GM12865 (cell line): ENCODE results near the gene PNPLA2.

Experiments
- DNase-seq: peaks from one replicate; pipeline ENCODE4 v3.0.0; 2010; ENCODE audit warnings: low read depth
- H3K4me3 ChIP-seq: 2 replicates; pipeline ENCODE4 v1.5.1; 2011; ENCODE audit warnings: mild to moderate bottlenecking, low read depth, low read length, control low read depth
- CTCF ChIP-seq: IDR thresholded peaks from 2 replicates; pipeline ENCODE4 v1.5.1; 2011; ENCODE audit warnings: low read length, control low read depth, low read depth, inconsistent platforms; ENCODE audit not compliant: insufficient read depth; ENCODE audit errors: missing control alignments

Gene PNPLA2

GRCh38 chr11:818396-819128, at the start of gene PNPLA2:
TSS of gene PNPLA2 (plus strand) at chr11:818914. CDS start at chr11:819719, 805 bp downstream.
- TF ChIP-seq CTCF, result no peak
- DNase-seq, result no peak
- peak within 1 kb of the TSS; percentile 65 for H3K4me3 ChIP-seq

GRCh38 chr11:769887-770641, 48.6 kb upstream of the PNPLA2 start:
- DNase-seq, result no peak
- no peak overlapping the region for H3K4me3 ChIP-seq
- no peak for TF ChIP-seq CTCF

- TF ChIP-seq CTCF, result no peak
- no peak for DNase-seq
- no peak overlapping the region for H3K4me3 ChIP-seq
These were observed 47.8 kb upstream of the PNPLA2 start for GRCh38 chr11:770642-771616.

- TF ChIP-seq CTCF, result no peak
- no peak for DNase-seq
- no peak overlapping the region for H3K4me3 ChIP-seq
These were observed 47.0 kb upstream of the PNPLA2 start for GRCh38 chr11:771617-772204.

GRCh38 chr11:772429-773390, 46.0 kb upstream of the PNPLA2 start:
- no peak overlapping the region for H3K4me3 ChIP-seq
- no peak for TF ChIP-seq CTCF
- no peak for DNase-seq
